ENCODE results near the gene B3GAT2.

- TF ChIP-seq CTCF (IDR thresholded peaks at IDR 0.05; ENCODE audit: poor library complexity) (no peak), EZH2 (IDR thresholded peaks at IDR 0.05; ENCODE audit: borderline replicate concordance) (no peak)
Observed at GRCh38 chr6:70846207-70846835, 110.5 kb downstream of the B3GAT2 start.

Measured in hepatocyte (in vitro differentiated cells).